ENCODE data around the gene CACTIN.

The CACTIN gene

GRCh38 chr19:3661284-3662238 is 35.0 kb upstream of the CACTIN start:
- no peak overlapping the region for H3K4me3 ChIP-seq (replicated peaks in 1 of 2; ENCODE audit: low read depth in 2 of 2, low read length in 2 of 2)
- TF ChIP-seq, protein P1, sequence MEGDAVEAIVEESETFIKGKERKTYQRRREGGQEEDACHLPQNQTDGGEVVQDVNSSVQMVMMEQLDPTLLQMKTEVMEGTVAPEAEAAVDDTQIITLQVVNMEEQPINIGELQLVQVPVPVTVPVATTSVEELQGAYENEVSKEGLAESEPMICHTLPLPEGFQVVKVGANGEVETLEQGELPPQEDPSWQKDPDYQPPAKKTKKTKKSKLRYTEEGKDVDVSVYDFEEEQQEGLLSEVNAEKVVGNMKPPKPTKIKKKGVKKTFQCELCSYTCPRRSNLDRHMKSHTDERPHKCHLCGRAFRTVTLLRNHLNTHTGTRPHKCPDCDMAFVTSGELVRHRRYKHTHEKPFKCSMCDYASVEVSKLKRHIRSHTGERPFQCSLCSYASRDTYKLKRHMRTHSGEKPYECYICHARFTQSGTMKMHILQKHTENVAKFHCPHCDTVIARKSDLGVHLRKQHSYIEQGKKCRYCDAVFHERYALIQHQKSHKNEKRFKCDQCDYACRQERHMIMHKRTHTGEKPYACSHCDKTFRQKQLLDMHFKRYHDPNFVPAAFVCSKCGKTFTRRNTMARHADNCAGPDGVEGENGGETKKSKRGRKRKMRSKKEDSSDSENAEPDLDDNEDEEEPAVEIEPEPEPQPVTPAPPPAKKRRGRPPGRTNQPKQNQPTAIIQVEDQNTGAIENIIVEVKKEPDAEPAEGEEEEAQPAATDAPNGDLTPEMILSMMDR (IDR thresholded peaks at IDR 0.05; ENCODE audit: low read depth, low read length) = no peak
- DNase-seq (ENCODE audit: low read depth in 2 of 2) = no peak

DNA sequence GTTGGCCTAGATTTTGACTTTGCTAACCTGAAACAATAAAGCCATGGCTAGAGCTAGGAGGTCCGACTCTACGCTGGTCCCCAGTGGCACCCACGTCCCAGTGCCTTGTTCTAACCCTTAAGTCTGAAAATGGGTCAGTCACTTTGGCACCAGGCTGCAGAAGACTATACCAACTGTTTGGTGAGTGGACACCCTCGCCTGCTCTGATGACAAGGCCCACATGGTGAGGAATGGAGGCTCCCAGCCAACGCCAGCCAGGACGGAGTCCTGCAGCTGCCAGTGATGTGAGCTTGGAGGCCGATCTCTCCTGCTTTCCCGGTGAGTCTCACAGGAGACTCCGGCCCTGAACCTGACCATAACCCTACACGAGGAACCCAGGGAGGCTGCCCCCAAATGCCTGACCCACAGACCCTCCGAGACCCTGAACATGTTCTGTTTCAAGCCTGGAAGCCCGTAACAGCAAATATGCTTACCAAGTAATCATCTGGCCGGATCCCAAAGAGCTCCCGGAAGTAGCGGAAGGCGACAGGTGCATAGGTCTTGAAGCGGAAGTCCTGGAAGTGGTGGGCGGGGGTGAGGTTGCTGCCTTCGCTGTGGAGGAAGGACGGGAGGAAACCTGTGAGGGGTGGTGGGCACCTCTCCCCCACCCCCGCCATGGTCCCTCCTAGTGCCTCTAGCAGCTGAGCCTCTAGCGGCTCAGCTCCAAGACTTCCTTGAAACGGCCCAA is 34.1 kb upstream of the CACTIN start:
- no peak overlapping the region for H3K4me3 ChIP-seq (replicated peaks in 1 of 2; ENCODE audit: low read depth in 2 of 2, low read length in 2 of 2)

DNA sequence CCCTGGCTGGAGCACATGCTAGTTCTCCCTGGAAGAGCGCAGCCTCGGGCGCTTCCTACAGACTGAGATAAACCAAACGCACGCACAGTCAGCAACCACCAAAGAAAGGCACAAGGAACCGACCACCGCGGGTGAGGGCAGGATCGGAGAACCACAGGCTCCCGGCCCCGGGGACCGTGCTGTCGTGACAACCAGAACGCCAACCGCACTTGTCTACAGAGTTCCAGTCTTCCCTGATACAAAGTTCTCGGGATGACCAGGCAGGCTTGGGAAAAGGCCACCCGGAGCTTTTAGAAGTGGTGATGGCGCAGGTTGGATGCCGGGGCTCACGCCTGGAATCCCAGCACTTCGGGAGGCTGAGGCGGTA is 33.1 kb upstream of the CACTIN start:
- TF ChIP-seq, protein P1 (IDR thresholded peaks at IDR 0.05; ENCODE audit: low read depth, low read length) = no peak
- H3K4me3 ChIP-seq (replicated peaks in 1 of 2; ENCODE audit: low read depth in 2 of 2, low read length in 2 of 2) = no peak overlapping the region
- DNase-seq (ENCODE audit: low read depth in 2 of 2) = no peak

More for the DNA sequence above, 34.1 kb upstream of the CACTIN start:
- TF ChIP-seq, protein P1 (IDR thresholded peaks at IDR 0.05; ENCODE audit: low read depth, low read length) = no peak
- no peak for DNase-seq (ENCODE audit: low read depth in 2 of 2)

- H3K4me3 ChIP-seq (replicated peaks in 1 of 2; ENCODE audit: low read depth in 2 of 2, low read length in 2 of 2) = no peak overlapping the region
- TF ChIP-seq, protein P1 (IDR thresholded peaks at IDR 0.05; ENCODE audit: low read depth, low read length) = no peak
These were observed 32.5 kb upstream of the CACTIN start for GRCh38 chr19:3658870-3659745.

GRCh38 chr19:3658004-3658869 is 31.6 kb upstream of the CACTIN start:
- TF ChIP-seq, protein P1 (IDR thresholded peaks at IDR 0.05; ENCODE audit: low read depth, low read length) = no peak
- no peak overlapping the region for H3K4me3 ChIP-seq (replicated peaks in 1 of 2; ENCODE audit: low read depth in 2 of 2, low read length in 2 of 2)
- no peak for DNase-seq (ENCODE audit: low read depth in 2 of 2)

More at GRCh38 chr19:3658870-3659745, 32.5 kb upstream of the CACTIN start:
- DNase-seq (ENCODE audit: low read depth in 2 of 2) = no peak

Data from cardiac fibroblast (primary cell).